Neural progenitor cell (in vitro differentiated cells): Measurements from ENCODE around the gene LRRC37A.
"Not testable (repeated sequence)": the region's sequence is repeated elsewhere in the genome, so short reads cannot be mapped to it uniquely, and the experiment has no call there.

Experiments
- CTCF ChIP-seq: fragments of 200-600 bp; sonication (generic); IDR thresholded peaks from 2 replicates; pipeline ENCODE4 v1.5.1; 2017; ENCODE audit warnings: antibody characterized with exemption, mild to moderate bottlenecking
- EZH2 ChIP-seq: fragments of 200-600 bp; sonication (generic); IDR thresholded peaks from 2 replicates; pipeline ENCODE4 v1.6.1; 2017; ENCODE audit warnings: antibody characterized with exemption, mild to moderate bottlenecking, moderate library complexity
- EZH2phosphoT487 ChIP-seq: fragments of 200-600 bp; sonication (generic); IDR thresholded peaks from 2 replicates; pipeline ENCODE4 v1.6.1; 2017; ENCODE audit warnings: antibody characterized with exemption

GRCh38 chr17:46348345-46348744 lies 53.4 kb downstream of the LRRC37A start:
- TF ChIP-seq CTCF, EZH2, EZH2phosphoT487: not testable (repeated sequence)
